Embryonic facial prominence (tissue), 1 donor: ENCODE measurements around the gene UPP2.

Source experiments
- DNase-seq: peaks from one replicate; pipeline ENCODE4 v3.0.0-alpha.2; 2016; ENCODE audit errors: extremely low spot score

The UPP2 gene

DNA sequence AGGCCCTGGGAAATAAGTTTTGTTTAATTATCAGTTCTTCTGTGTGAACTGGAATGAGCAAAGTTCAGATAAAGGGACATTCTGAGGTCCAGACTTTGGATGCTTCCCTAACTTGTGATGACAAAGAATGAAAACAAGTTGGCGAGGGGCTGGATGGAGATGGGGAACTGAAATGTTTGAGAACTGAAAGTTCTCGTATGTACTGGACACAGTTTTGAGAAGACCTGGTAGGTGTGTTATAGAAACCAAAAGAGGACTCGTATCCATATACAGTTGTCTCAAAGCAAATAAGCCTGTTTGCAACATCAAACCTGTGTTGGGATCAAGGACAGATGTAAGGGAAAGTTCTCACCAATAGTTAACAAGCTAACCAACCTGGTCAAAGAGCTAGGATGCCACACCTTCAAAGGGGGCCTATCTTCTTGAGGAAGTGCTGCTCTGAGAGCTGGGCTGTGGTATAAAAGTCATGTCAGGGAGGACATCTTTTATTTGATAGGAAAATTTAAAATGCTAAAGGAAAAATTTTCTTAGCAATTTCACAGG is at the start of gene UPP2:
Gene UPP2 (plus strand): TSS at position 493 of the 543 bp plus-strand sequence. CDS start 188 bp downstream, outside the sequence.
- DNase-seq, result no peak

DNA sequence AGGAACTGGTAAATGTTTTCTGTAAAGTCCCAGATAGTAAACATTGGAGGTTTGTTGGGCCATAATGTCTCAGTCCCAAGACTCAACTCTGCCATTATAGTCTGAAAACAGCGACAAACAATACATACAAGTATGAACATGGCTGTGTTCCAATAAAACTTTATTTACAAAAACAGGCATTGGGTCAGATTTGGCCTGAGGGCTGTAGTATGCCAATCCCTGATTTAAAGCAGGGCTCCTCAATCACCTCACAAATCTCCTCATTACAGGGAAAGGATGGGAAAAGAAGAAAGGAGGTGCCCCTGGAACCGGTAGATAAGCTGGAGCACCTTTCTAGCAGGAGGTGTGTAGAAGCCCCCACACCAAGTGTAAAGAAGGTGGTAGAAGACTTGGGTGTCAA is 48.9 kb upstream of the UPP2 start:
- DNase-seq, result no peak

DNA sequence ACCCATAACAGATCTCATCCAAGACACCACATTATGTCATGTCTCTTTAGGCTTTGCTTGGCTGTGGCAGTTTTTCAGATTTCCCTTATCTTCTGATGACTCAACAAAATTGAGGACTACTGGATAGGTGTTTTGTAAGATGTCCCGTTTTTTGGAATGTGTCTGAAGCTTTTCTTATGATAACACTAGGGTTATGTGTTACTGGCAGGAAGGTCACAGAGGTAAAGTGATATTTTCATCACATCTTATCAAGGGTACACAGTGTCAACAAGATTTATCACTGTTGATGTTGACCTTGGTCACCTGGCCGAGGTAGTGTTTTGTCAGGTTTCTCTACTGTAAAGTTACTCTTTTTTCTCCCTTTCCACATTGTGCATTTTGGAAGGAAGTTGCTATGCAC is 44.8 kb upstream of the UPP2 start:
- no peak for DNase-seq

DNA sequence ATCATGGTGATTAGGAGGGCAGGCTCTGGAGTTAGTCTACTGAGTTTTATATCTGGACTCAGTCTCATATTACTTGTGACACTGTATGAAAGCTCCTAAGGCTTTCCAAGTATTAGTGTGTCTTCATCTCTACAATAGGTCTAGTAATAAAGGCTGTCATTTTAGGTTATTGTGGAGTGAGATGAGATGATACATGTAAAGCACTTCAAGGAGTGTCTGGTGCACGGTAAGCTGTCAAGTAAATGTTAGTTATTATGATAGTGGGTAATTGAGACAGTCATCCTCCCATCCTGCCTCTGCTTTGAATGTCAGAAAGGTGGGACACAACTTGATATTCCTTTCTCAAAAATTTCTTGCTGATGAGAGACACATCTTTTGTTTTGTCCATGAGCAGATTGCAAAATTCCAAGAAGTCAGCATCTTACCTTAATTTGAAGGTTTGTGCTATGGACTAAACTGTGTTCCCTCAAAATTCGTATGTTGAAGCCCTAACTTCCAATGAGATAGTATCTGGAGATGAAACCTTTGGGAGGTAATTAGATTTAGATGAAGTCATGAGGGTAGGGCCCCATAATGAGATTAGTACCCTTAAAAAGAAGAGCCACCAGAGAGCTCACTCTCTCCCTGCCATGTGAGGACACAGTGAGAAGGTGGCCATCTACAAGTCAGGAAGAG is 41.4 kb upstream of the UPP2 start:
- DNase-seq, result no peak

DNA sequence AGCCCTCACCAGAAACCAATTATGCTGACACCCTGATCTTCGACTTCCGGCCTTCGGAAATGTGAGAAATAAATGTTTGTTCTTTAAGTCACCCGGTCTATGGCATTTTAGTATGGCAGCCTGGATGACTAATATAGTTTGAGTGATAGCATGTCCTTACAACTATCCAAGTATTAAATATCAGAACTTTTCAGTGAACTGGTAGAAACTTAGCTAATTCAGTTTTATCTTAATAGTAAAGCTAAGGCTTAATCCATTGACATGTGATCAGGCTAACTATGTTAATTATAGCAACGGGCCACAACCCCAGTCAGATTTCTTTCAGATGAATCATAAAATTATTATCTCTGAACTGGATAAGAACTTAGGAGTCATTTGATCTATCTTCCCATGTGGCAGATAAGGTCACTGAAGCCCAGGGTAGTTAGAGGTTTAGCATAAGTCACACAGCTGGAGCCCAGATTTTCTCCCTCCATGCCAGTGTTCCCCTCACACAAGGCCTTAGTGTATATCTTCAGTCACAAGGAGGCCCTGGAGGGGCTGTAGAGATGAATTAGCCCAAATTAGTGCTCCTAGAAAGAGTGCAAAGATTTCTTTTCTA is 40.7 kb upstream of the UPP2 start:
- DNase-seq, result no peak

DNA sequence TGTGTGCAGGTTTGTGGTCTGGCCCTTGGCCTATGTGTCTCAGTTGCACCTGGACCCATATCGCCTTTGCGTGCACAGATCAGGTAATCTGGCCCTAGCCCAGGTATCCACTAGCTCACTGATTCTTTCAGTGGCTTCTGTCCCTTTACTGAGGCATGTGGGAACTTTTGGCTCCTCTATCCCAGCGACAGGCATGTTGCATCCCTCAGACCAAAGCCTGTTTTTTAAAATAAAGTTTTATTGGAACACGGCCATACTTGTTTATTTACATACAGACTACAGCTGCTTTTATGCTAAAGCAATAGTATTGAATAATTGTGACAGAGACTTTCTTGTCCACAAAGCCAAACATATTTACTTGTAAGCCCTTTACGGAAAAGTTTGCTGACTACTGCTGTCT is 39.9 kb upstream of the UPP2 start:
- DNase-seq, result no peak

DNA sequence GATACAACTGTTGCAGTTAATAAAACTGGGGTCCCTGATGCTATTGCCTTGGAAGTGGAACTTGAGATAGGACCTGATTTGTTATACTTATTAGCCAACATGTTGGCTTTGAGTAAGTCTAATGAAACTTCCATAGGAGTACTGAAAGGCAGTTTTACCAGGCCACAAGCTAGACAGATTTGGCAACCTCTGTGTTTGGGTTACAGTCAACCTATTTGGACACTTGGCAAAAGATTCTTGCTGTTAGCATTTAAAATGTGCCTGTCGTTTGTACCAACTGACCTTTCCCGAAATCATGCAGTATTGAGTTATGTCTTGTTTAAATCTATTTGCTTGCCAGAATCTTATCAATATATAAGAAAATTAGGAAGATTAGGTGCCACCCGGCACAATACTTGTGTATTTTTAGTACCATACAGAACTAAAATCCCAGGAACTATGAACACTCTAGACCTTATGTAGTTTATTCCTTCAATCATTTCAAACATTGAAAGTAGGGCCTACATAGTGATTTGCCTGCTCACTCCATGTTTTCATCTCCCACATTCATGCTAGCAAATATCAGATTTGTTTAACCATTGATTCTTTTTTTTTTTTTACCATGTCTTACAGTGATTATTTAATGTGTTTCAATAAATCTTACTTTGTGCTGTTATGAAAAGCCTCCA is 35.5 kb upstream of the UPP2 start:
- no peak for DNase-seq

DNA sequence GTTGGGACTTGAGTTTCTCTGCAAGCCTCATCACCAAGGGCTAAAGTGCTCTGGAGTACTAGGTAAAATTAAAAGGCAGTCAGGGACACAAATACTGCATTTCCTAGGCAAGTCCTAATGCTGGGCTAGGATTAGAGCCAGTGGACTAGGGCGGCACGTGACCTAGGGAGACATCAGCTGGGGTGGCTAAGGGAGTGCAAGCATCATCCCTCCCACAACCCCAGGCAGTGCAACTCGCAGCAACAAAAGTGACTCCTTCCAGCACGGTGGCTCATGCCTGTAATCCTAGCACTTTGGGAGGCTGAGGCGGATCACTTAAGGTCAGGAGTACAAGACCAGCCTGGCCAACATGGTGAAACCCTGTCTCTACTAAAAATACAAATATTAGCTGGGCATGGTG is 30.7 kb upstream of the UPP2 start:
- DNase-seq, result no peak

DNA sequence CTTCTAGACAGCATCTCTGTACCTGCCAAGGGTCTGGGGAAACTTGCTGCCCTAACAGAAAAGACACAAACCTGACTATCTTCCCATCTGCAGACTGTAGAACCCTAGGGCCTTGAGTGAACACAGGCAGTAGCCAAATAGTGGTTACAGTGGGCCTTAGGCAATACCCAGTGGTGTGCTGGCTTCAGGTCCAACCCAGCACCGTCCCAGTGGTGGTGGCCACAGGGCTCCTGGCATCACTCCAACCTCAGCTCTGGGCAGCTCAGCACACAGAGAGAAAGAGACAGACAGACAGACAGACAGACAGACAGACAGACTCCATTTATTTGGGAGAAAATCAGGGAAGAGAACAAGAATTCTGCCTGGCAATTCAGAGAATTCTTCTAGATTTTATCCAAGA is 29.3 kb upstream of the UPP2 start:
- DNase-seq, result no peak

DNA sequence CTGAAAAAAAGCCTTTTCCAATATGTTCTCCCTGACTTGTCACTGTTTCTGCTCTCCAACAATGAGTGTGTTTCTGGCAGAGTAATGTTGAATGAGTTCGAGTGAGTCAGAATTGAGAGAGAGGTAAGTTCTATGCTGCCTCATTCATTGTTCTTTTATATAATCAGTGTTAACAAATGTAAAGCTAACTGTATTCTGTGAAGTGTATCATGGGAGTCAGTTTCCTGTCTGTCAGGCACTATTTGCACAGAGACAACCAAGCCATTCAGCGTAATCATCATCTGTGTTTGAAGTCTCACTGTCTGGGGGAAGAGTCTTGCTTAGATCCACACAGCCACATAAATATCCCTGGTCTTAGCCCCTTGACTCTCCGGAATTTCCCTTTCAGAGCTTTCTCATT is 22.0 kb upstream of the UPP2 start:
- DNase-seq, result no peak

DNA sequence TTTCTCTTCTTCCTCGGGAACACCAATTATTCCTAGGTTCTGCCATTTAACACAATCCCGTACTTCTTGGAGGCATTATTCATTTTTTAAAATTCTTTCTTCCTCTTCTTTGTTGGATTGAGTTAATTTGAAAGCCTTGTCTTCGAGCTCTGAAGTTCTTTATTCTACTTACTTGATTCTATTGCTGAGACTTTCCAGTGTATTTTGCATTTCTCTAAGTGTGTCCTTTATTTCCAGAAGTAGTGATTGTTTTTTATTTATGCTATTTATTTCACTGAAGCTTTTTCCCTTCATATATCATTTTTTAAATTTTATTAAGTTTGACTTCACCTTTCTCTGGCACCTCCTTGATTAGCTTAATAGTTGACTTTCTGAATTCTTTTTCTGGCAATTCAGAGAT is 13.6 kb upstream of the UPP2 start:
- no peak for DNase-seq

DNA sequence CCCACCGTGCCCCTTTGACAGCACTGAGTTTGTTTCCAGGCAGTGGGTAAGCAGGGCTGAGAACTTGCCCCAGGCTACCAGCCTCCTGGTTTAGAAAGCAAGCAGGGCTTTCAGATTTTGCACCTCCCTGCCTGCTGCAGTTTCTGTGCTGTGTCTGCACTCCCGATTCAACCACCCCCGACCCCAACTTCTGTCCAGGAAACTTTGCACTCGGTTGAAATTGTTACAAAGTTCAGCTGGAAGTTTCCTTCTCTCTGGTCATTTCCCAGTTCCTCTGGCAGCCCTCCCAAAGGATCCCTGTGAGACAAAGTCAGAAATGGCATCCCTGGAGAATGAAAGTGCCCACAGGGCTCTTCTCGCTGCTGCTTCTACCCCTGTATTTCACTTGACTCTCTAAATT is 12.4 kb upstream of the UPP2 start:
- DNase-seq, result no peak

DNA sequence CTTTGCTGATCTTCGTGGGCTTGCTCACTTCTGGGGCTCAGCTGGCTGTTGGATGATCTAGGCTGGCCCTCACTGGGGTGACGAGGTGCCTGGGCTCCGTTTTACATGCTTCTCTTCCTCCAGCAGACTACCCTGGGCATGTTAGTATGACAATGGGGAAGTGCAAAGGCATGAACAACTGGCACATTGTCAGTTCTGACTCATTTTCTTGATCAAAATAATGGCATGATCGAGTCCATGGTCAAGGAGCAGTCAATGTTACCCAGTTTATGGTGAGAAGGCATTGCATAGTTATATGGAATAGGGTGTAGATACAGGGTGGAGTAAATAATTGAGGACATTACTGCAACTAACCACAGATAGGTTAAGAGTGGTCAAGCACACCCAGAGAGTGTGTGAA is 10.0 kb upstream of the UPP2 start:
- DNase-seq, result no peak

DNA sequence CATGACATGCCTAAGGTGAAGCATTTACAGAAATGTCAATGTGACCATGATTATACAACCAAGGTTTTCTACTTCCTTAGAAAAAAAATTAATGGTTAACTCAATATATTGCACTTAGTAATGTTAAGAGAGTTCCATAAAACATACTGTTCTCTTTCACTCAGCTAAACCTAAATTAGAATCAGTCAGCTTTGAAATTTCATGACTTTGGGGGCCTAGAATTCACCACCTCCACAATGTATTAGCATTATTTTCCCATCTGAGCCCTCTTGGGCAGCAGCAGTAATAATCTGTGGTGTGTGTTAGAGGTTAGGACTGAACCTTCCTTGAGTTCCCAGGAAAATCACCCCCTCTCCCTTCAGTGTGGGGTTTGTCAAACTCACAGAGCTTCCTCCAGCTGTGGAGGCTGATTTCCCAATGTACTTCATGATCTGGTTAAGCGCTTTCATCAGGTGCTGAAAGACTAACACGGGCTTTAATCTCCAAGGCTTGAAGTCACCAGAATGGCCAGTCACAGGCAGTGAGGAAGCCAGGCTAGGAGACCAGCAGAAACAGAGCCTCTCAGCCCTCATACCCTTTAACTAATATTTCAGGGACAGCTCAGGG is 7.1 kb upstream of the UPP2 start:
- DNase-seq, result no peak

DNA sequence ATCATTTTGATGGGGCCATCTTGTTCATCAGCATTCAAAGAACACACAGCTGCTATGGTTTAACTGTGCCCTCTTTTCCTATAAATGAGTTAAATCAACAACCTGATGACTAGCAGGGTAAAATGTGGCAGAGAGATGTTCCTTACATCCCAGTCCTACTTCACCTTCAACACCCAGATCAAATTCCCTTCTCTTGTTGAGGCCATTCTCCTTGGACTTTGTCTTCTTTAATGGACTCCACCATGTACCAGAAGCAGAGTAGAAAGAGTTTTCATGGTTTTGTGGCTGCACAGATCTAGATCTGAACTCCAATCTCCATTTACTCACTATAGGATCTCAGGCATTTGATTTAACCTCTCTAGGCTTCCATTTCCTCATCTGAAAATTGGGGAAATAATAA is 6.4 kb upstream of the UPP2 start:
- no peak for DNase-seq

DNA sequence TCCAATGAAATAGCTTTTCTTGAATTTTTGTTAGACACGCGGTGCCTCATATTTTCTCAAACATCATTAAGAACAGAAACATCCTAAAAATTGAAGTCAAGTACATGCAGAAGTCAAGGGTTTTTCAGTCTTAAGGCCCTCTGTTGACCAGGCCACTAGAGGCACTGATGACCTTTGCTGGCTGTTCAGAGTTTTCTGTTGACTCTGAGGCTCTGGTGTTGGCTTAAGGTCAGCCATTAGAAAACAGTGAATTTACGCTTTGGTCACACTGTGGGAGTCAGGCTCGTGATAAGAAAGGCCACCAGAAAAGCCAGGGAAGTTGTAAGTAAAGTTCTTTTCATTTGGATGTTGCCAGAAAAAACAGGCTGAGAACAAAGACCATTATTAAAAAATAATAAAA is 5.8 kb upstream of the UPP2 start:
- no peak for DNase-seq

DNA sequence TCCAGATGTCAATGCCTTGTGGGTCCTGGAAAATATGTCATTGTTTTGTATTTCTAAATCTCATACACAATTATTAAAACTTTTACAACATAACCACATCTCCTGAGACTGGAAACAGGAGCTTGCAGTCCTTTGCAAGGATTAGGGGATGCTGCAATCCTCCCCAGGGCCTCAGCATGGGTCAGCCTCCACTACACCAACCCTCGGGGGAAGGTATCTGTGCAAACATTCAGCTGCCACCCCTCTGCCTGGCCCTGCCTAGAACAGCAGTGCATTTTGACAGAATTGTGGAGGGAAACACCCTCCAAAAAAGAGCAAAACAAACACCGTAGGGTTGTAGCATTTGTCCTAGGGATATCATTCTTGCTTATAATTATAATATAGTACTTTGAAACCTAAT is 4.2 kb upstream of the UPP2 start:
- DNase-seq, result no peak

DNA sequence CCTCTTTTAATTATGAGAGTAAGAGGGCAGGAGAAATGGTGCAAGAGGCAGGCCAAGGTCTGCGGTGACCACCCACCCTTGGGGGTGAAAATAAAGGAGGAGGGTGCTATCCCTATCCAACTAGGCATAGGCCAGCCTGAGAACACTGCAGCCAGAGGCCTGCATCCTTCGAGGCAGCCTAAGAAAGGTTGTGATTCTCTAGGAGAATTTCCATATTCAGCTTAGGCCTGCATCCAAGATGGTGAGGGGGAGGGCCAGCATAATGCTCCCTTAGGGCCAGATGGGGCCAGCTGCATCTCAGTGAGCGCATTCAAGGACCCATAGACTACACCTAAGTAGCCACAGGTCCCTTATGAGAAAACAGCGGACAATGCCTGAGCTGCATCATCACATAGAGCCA is 3.5 kb upstream of the UPP2 start:
- no peak for DNase-seq

DNA sequence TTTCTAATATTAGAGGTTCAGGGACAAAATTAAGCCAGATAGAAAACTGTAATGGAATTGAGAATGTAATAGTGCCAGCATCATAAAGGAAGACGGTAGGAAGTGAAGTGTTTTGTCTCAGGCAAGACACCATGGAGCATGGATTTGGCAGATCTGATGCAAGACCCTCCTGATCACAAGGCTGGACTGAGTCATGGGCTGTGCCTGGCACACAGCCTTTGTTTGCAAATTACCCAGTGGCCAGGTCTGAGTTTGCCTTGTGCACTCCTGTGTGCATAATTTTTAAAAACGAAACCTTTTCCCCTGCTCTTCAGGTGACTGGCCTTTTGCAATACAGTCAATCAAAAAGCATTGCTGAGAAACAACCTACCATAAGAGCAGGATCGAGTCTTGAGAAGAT is 2.0 kb upstream of the UPP2 start:
- DNase-seq, result no peak

DNA sequence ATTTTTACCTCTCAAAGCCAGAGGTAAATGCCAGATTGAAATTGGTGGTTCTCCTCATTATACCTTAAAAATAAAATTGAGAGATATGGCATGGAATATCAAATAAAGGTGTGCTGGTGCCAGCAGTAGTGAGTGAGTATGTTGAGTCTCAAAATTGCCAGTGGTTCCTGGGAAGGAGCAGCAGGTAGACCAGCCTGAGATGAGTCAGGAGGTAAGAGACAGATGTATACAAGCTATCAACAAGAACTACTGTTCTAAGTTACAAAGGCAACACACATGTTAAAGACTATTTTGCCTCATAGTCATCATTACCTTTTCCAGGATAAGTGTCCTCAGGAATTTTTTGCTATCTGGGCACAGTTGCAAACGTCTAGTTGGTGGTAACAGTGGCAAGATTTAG is 1.3 kb upstream of the UPP2 start:
- DNase-seq, result no peak

DNA sequence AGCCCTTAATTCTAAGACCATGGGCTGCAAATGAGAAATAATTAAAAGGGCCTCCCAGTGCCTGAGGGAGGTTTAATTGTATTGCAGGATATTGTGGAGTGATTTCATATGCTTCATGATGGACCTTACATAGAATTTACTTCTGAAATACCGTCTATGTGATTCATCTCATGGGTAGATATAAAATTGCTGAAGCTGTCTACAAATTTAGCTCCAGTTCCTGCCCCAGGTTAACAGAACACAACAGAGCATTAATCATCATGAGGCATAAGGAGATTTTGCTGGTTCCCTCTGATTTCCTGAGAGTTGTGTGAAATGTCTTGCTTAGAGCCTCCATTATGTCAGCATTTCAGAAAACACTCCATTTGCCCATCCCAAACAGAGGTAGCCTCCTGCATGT is 770 bp downstream of the UPP2 start:
- no peak for DNase-seq

DNA sequence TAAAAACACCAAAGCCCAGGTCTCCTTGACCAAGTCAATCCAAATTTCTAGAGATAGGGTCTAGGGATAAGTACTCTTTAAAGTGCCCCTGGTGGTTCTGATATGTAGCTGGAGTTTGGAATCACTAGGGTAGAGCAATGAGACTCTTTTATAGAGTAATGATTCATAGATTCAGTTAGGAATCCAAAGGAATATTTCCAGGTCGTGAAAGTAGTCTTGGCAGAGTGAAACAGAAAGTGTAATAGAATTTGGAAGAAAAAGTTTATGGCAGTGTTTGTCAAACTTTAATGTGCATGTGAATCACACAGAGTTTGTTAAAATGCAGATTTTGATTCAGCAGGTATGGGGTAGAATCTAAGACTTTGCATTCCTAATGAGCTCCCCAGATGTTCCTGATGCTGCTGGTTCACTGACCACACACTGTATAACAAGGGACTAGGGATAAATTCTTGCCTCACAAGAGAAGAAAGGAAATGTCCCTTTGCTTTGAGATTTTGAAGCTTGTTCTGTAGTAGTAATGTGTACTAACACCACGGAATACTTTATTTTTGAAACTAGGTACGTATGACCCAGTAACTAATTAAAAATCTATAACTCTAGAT is 1.8 kb downstream of the UPP2 start:
- DNase-seq, result no peak
